A549 (cell line): ENCODE results near the gene PPME1. TPM values are rescaled to one million over a fixed set of nuclear protein-coding genes. Genes with fewer than 3 reads are reported as not detected.

Experiments used
- ATAC-seq, 2 experiments: fragments of 200-7000 bp in 1 of 2; fragments of >200 bp in 1 of 2; cut with Nextera tagmentation in 1 of 2; cut with Tn5 transposase in 1 of 2; 3 replicates each; pipeline versions ENCODE4 v1.8.0 to v1.9.1; 2018 to 2020; ENCODE audit warnings: mild to moderate bottlenecking in 1 of 2, moderate library complexity in 1 of 2
- CTCF ChIA-PET: fragments of 300-600 bp; sonication (Branson Sonifier 250); formaldehyde crosslinking; extraction: SDS; loops from one replicate; lab custom pipeline; 2021; ENCODE audit warnings: antibody characterized with exemption, inconsistent platforms; lab: Yijun Ruan, JAX
- POLR2A ChIA-PET: fragments of 350-600 bp; formaldehyde crosslinking; extraction: SDS; loops from one replicate; lab custom pipeline; 2021; ENCODE audit warnings: antibody characterized with exemption, inconsistent platforms; lab: Yijun Ruan, JAX
- DNase-seq, 2 experiments: peaks; one replicate each; pipeline versions ENCODE4 v3.0.0 to v3.0.0-alpha.2; 2011 to 2016; ENCODE audit warnings: low read depth in 1 of 2, low spot score in 1 of 2
- FAIRE-seq: peaks from 2 replicates; lab custom pipeline; 2011; peaks lifted over from hg19 to GRCh38; lab: Jason Lieb, UNC
- H3K27ac ChIP-seq, 2 experiments: fragments of >200 bp; sonication (Bioruptor Twin); formaldehyde crosslinking; 3 replicates each; pipeline ENCODE4 v1.5.1; 2016 to 2017
- H3K4me1 ChIP-seq: fragments of >200 bp; sonication (Bioruptor Twin); formaldehyde crosslinking; 3 replicates; pipeline ENCODE4 v1.6.1; 2016
- H3K4me2 ChIP-seq: fragments of >200 bp; sonication (Bioruptor Twin); formaldehyde crosslinking; 3 replicates; pipeline ENCODE4 v1.6.1; 2016
- H3K4me3 ChIP-seq: fragments of >200 bp; sonication (Bioruptor Twin); formaldehyde crosslinking; 3 replicates; pipeline ENCODE4 v1.5.1; 2016
- H3K9me3 ChIP-seq: fragments of >200 bp; sonication (Bioruptor Twin); formaldehyde crosslinking; 3 replicates; pipeline ENCODE4 v1.6.1; 2016
- FOSB ChIP-seq: fragments of 250-450 bp; sonication (Bioruptor Pico); IDR thresholded peaks from 2 replicates; pipeline ENCODE4 v1.5.0; 2020; ENCODE audit warnings: mild to moderate bottlenecking, moderate library complexity
- FOXS1 ChIP-seq: fragments of 250-450 bp; sonication (Bioruptor Pico); IDR thresholded peaks from 2 replicates; pipeline ENCODE4 v1.5.0; 2020; ENCODE audit warnings: mild to moderate bottlenecking, moderate library complexity
- GATA3 ChIP-seq: IDR thresholded peaks from 2 replicates; pipeline ENCODE4 v1.6.1; 2012; ENCODE audit warnings: borderline replicate concordance
- HEYL ChIP-seq: fragments of 250-450 bp; sonication (Bioruptor Pico); IDR thresholded peaks from 2 replicates; pipeline ENCODE4 v1.8.0; 2021; ENCODE audit warnings: mild to moderate bottlenecking, moderate library complexity
- HOXB5 ChIP-seq: fragments of 250-450 bp; sonication (Bioruptor Pico); IDR thresholded peaks from 2 replicates; pipeline ENCODE4 v1.5.0; 2020; ENCODE audit warnings: mild to moderate bottlenecking, moderate library complexity
- JUNB ChIP-seq: fragments of >200 bp; sonication (Bioruptor Twin); formaldehyde crosslinking; IDR thresholded peaks from 2 replicates; pipeline ENCODE4 v1.6.1; 2016
- NFE2L2 ChIP-seq: fragments of 150-350 bp; conservative IDR thresholded peaks from 2 replicates; pipeline ENCODE4 v1.6.1; 2014; ENCODE audit warnings: low read length
- NPAS2 ChIP-seq: fragments of 250-450 bp; sonication (Bioruptor Pico); IDR thresholded peaks from 2 replicates; pipeline ENCODE4 v1.8.0; 2022; ENCODE audit warnings: mild to moderate bottlenecking, moderate library complexity, borderline replicate concordance
- NR3C1 ChIP-seq: fragments of >200 bp; sonication (Bioruptor Twin); formaldehyde crosslinking; IDR thresholded peaks from 3 replicates; pipeline ENCODE4 v1.6.1; 2017
- POLR2AphosphoS2 ChIP-seq: conservative IDR thresholded peaks from 2 replicates; pipeline ENCODE4 v1.6.1; 2012; ENCODE audit warnings: low read length, improper control_type of control experiment, inconsistent platforms
- SMC3 ChIP-seq: fragments of >200 bp; sonication (Bioruptor Twin); formaldehyde crosslinking; IDR thresholded peaks from 3 replicates; pipeline ENCODE4 v1.6.1; 2018; ENCODE audit warnings: inconsistent platforms
- SREBF2 ChIP-seq: fragments of 450-650 bp; IDR thresholded peaks from 2 replicates; pipeline ENCODE4 v1.6.1; 2014; ENCODE audit warnings: mild to moderate bottlenecking, moderate library complexity
- TFCP2L1 ChIP-seq: fragments of 250-450 bp; sonication (Bioruptor Pico); IDR thresholded peaks from 2 replicates; pipeline ENCODE4 v1.5.0; 2021; ENCODE audit warnings: mild to moderate bottlenecking
- ZC3H11A ChIP-seq: fragments of 450-650 bp; IDR thresholded peaks from 2 replicates; pipeline ENCODE4 v1.6.1; 2014; ENCODE audit warnings: antibody characterized with exemption, mild to moderate bottlenecking
- WGBS: methylation state at CpG from one replicate; pipeline ENCODE4 v1.1.6; 2017; ENCODE audit errors: missing lambda C conversion rate; 5-methylcytosine and 5-hydroxymethylcytosine counted together
- polyA plus RNA-seq, 4 experiments: library from polyadenylated mRNA; depleted of rRNA in 3 of 4; stranded (reverse); fragments of >200 nt; fragmentation: RNase III in 1 of 4; extraction: RNeasy Plus Mini Kit Qiagen cat#74134 plus additional on column Dnase treatment in 1 of 4; gene quantifications; 2 replicates in 3 of 4; 3 replicates in 1 of 4; pipeline ENCODE4 v1.2.3, GENCODE V29; 2011 to 2017
- TF ChIP-seq, protein P1 (sequence below): fragments of 250-450 bp; sonication (Bioruptor Pico); IDR thresholded peaks from 2 replicates; pipeline ENCODE4 v1.5.0; 2021; ENCODE audit warnings: mild to moderate bottlenecking, moderate library complexity, borderline replicate concordance
- TF ChIP-seq, protein P2 (sequence below): fragments of >200 bp; sonication (Bioruptor Twin); formaldehyde crosslinking; IDR thresholded peaks from 3 replicates; pipeline ENCODE4 v1.6.1; 2016
- TF ChIP-seq, protein P3 (sequence below): IDR thresholded peaks from 2 replicates; pipeline ENCODE4 v1.6.1; 2012; ENCODE audit warnings: low read depth, borderline replicate concordance
- TF ChIP-seq, protein P4 (sequence below): fragments of >200 bp; sonication (Bioruptor Twin); formaldehyde crosslinking; IDR thresholded peaks from 3 replicates; pipeline ENCODE4 v1.5.1; 2016

PPME1 gene
- polyA plus RNA-seq, 2 of the 4 experiments (the other 2 are of a cell fraction), result 82.6 to 89.8 TPM

DNA sequence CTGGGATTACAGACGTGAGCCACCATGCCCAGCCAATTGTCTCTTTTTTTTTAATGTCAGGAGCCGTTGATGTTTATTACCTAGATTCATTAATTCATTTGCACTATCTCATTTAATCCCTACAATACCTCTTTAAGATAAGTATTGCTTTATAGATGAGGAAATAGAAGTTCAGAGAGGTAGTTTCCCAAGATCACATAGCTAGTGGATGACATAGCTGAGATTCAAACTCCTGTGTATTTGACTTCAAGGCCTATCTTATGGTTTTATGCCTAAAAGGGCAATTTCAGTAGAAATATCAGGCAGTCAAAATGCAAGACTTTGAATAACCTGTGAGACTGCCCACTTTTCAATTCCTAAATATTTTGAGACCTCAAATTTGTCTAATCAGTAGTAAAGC, 66.5 kb downstream of the PPME1 start:
- no peak overlapping the region for H3K27ac ChIP-seq
- no peaks in the 10 kb centered on the region for H3K4me1 ChIP-seq
- TF ChIP-seq GATA3 (no peak), NFE2L2 (no peak), POLR2AphosphoS2 (no peak), HOXB5 (no peak)
- TF ChIP-seq, protein P1, sequence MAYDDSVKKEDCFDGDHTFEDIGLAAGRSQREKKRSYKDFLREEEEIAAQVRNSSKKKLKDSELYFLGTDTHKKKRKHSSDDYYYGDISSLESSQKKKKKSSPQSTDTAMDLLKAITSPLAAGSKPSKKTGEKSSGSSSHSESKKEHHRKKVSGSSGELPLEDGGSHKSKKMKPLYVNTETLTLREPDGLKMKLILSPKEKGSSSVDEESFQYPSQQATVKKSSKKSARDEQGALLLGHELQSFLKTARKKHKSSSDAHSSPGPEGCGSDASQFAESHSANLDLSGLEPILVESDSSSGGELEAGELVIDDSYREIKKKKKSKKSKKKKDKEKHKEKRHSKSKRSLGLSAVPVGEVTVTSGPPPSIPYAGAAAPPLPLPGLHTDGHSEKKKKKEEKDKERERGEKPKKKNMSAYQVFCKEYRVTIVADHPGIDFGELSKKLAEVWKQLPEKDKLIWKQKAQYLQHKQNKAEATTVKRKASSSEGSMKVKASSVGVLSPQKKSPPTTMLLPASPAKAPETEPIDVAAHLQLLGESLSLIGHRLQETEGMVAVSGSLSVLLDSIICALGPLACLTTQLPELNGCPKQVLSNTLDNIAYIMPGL (CRISPR knock-in tag), result no peak
- CTCF ChIA-PET, result interaction anchor here (0.9 kb wide), 1 partner anchor 333 kb away, joined by 3 read pairs; no protein-coding TSS in a partner anchor
- DNase-seq (no peak), FAIRE-seq (no peak), ATAC-seq (no peak)
- 90% methylated on average over 2 of the region's 2 CpGs for WGBS
- no peak overlapping the region for H3K4me3 ChIP-seq
- no peaks in the 10 kb centered on the region for H3K9me3 ChIP-seq
- POLR2A ChIA-PET, result no interaction called here
- no peak overlapping the region for H3K4me2 ChIP-seq

DNA sequence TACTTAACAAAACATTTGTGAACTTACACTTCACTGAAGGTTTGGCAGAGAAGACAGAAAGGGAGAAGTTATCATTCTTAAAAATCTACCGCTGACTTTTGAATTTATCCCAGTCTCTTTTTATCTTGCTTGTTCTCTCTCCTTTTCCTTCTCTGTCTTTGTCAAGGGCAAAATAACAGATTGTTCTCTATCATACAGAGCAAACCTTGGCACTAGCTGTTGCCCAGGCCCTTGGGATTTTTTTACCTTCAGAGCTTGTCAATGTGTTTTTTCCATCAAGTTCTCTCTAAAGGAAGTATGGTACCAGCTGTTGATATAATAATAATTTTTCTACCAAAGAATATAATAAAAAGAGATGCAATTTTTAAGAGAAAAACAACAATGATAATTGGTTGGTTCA, 67.2 kb downstream of the PPME1 start:
- TF ChIP-seq, protein P2, sequence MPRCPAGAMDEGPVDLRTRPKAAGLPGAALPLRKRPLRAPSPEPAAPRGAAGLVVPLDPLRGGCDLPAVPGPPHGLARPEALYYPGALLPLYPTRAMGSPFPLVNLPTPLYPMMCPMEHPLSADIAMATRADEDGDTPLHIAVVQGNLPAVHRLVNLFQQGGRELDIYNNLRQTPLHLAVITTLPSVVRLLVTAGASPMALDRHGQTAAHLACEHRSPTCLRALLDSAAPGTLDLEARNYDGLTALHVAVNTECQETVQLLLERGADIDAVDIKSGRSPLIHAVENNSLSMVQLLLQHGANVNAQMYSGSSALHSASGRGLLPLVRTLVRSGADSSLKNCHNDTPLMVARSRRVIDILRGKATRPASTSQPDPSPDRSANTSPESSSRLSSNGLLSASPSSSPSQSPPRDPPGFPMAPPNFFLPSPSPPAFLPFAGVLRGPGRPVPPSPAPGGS, result no peak
- no peak for TF ChIP-seq SREBF2
- TF ChIP-seq, protein P3, sequence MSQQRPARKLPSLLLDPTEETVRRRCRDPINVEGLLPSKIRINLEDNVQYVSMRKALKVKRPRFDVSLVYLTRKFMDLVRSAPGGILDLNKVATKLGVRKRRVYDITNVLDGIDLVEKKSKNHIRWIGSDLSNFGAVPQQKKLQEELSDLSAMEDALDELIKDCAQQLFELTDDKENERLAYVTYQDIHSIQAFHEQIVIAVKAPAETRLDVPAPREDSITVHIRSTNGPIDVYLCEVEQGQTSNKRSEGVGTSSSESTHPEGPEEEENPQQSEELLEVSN, result no peak
- no peak for TF ChIP-seq TFCP2L1
- no peak for TF ChIP-seq JUNB
- TF ChIP-seq SMC3, result no peak
- no peak for TF ChIP-seq FOSB
- no peak for TF ChIP-seq FOXS1
- TF ChIP-seq, protein P4, sequence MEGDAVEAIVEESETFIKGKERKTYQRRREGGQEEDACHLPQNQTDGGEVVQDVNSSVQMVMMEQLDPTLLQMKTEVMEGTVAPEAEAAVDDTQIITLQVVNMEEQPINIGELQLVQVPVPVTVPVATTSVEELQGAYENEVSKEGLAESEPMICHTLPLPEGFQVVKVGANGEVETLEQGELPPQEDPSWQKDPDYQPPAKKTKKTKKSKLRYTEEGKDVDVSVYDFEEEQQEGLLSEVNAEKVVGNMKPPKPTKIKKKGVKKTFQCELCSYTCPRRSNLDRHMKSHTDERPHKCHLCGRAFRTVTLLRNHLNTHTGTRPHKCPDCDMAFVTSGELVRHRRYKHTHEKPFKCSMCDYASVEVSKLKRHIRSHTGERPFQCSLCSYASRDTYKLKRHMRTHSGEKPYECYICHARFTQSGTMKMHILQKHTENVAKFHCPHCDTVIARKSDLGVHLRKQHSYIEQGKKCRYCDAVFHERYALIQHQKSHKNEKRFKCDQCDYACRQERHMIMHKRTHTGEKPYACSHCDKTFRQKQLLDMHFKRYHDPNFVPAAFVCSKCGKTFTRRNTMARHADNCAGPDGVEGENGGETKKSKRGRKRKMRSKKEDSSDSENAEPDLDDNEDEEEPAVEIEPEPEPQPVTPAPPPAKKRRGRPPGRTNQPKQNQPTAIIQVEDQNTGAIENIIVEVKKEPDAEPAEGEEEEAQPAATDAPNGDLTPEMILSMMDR, result no peak
- TF ChIP-seq NR3C1, result no peak
- H3K4me1 ChIP-seq, result no peaks in the 10 kb centered on the region
- H3K4me3 ChIP-seq, result no peak overlapping the region
- ATAC-seq (no peak), FAIRE-seq (no peak), DNase-seq (no peak)
- no peaks in the 10 kb centered on the region for H3K9me3 ChIP-seq
- H3K27ac ChIP-seq, result no peak overlapping the region
- ChIA-PET POLR2A (no interaction called here), CTCF (interaction anchor here (1.4 to 2.4 kb wide), 2 partner anchors 17 to 32 kb away, joined by 3 to 12 read pairs; no protein-coding TSS in a partner anchor)
- H3K4me2 ChIP-seq, result no peak overlapping the region
- WGBS, result 93% methylated on average over 1 of the region's 1 CpG

DNA sequence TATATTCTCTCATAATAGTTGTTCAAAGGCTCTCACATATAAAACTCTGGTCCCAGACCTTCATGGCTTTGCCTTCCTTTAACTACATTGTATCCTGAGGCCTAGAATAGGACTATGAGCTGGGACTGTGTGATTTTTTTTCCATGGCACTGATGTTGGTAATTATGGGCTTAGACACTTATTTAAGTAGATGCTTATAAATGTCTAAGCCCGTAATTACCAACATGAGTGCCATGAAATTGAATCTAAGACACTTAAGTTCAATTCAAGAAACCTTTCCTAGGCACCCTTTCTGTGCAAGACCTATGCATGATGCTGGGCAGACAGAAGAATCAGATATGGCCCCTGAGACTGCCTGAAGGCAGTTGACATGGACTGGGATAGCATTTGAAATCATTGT, 77.4 kb downstream of the PPME1 start:
- no peak overlapping the region for H3K27ac ChIP-seq
- DNase-seq (no peak), ATAC-seq (no peak), FAIRE-seq (no peak)
- CTCF ChIA-PET, result interaction anchor here (2.4 to 2.8 kb wide), 2 partner anchors 7 to 201 kb away, joined by 8 to 20 read pairs; no protein-coding TSS in a partner anchor
- TF ChIP-seq ZC3H11A, result no peak
- TF ChIP-seq NPAS2 (CRISPR knock-in tag), result no peak
- TF ChIP-seq, protein P1 (CRISPR knock-in tag), result no peak
- TF ChIP-seq HEYL, result no peak
- TF ChIP-seq GATA3, result no peak
- WGBS, result 86% methylated on average over 1 of the region's 1 CpG
- H3K9me3 ChIP-seq, result no peaks in the 10 kb centered on the region
- H3K4me2 ChIP-seq, result no peak overlapping the region
- no peaks in the 10 kb centered on the region for H3K4me1 ChIP-seq
- POLR2A ChIA-PET, result no interaction called here
- no peak overlapping the region for H3K4me3 ChIP-seq
